Sigmoid colon (tissue), 4 donors: ENCODE data around the gene MFSD6.

Experiments used
- EP300 ChIP-seq, 4 donors: sonication (generic); formaldehyde crosslinking; IDR thresholded peaks; one replicate each; pipeline ENCODE4 v1.6.1; 2017; ENCODE audit warnings: antibody characterized with exemption in 4 of 4
- POLR2A ChIP-seq, 2 donors: fragments of 450-650 bp; IDR thresholded peaks; one replicate each; pipeline ENCODE4 v1.6.1; 2016; ENCODE audit warnings: antibody characterized with exemption in 2 of 2, mild to moderate bottlenecking in 2 of 2, moderate library complexity in 2 of 2
- TF ChIP-seq, protein P1 (sequence below), 4 experiments: fragments of 450-650 bp in 3 of 4; fragments of 200-600 bp in 1 of 4; IDR thresholded peaks; one replicate each; pipeline ENCODE4 v1.5.1; 2016 to 2019; ENCODE audit warnings: antibody characterized with exemption in 4 of 4, mild to moderate bottlenecking in 3 of 4, moderate library complexity in 2 of 4

DNA sequence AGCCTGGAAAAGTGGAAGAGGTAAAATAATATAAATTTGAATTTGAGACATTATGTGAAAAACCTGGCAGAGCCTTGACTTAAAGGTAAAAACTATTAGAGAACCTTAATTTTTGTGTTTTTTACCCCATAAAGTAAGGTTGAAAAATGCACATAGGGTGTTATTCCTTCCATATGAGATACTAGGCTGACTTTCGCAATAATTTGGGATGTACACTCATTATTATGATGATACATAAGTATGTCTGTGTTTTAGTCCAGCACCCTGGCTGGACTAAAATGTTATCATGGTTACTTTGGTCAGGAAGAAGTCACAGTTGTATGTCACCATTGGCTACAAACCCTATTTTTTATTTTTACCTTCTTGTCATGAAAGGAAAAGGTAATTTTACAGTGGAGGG, 106.5 kb downstream of the MFSD6 start:
- TF ChIP-seq, protein P1, sequence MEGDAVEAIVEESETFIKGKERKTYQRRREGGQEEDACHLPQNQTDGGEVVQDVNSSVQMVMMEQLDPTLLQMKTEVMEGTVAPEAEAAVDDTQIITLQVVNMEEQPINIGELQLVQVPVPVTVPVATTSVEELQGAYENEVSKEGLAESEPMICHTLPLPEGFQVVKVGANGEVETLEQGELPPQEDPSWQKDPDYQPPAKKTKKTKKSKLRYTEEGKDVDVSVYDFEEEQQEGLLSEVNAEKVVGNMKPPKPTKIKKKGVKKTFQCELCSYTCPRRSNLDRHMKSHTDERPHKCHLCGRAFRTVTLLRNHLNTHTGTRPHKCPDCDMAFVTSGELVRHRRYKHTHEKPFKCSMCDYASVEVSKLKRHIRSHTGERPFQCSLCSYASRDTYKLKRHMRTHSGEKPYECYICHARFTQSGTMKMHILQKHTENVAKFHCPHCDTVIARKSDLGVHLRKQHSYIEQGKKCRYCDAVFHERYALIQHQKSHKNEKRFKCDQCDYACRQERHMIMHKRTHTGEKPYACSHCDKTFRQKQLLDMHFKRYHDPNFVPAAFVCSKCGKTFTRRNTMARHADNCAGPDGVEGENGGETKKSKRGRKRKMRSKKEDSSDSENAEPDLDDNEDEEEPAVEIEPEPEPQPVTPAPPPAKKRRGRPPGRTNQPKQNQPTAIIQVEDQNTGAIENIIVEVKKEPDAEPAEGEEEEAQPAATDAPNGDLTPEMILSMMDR (IDR thresholded peaks at IDR 0.05) = no peak
- TF ChIP-seq EP300 (IDR thresholded peaks at IDR 0.05) (no peak), POLR2A (IDR thresholded peaks at IDR 0.05) (no peak)
